Mesenteric fat pad (tissue), 1 donor: ENCODE results near the gene KNL1. TPM values are rescaled to one million over a fixed set of nuclear protein-coding genes. Genes with fewer than 3 reads are reported as not detected.
"Not testable (repeated sequence)": the region's sequence is repeated elsewhere in the genome, so short reads cannot be mapped to it uniquely, and the experiment has no call there.

ENCODE experiments used
- DNase-seq: peaks from one replicate; pipeline ENCODE4 v3.0.0-alpha.2; 2020; ENCODE audit warnings: low spot score
- total RNA-seq: library from RNA; stranded (reverse); fragmentation: NEBNext Ultra II Directional; extraction: Animal tissue kit (Norgen Biotek cat#: 25700); gene quantifications from one replicate; pipeline ENCODE4 v1.2.1, GENCODE V29; 2021
- donor health status: DM: yes; HTN: yes; CAD: no.

KNL1 gene
- total RNA-seq, 1 donor from 2014 or later, result 0.35 TPM

DNA sequence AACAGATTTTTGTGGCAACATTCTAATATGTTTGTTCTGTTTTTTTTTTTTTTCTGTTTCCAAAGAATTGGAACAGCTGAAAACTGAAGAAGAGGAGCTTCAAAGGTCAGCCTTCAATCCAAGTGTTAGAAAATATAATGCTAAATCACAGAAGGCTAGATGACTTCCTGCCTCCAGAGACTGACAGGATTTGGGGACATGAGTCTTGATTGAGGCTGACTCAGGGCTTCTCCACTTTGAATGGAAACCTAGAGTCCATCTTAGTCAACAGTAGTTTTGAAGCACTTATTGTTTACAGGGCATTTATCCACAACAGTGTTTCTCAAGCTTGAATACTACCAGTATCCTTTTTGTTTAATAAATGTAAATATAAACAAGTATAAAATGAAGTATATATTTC lies 56.4 kb downstream of the KNL1 start:
- DNase-seq, result no peak

GRCh38 chr15:40660686-40661085 lies 66.6 kb downstream of the KNL1 start:
- DNase-seq, result no peak

GRCh38 chr15:40664909-40665308 lies 70.9 kb downstream of the KNL1 start:
- no peak for DNase-seq

GRCh38 chr15:40676290-40676689 lies 82.2 kb downstream of the KNL1 start:
- DNase-seq, result not testable (repeated sequence)

GRCh38 chr15:40676906-40677305 lies 82.9 kb downstream of the KNL1 start:
- DNase-seq, result not testable (repeated sequence)

DNA sequence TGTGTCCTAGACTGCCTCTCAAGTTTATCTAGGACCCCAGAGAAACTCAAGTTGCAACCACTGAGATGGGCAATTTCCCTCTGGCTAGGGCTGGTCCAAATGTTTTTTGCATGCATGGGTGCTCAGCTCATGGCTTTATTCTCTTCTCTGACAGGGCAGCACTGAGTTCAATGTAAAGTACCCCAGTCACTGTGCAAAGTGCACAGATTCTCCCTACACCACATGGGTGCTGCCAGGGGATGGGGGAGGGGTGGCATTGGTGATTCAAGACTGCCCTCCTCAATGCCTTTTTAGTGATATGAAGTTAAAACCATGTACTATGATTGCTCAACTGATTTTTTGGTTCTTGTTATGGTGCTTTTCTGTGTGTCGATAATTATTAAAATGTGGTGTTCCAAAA lies 86.1 kb downstream of the KNL1 start:
- DNase-seq, result no peak

DNA sequence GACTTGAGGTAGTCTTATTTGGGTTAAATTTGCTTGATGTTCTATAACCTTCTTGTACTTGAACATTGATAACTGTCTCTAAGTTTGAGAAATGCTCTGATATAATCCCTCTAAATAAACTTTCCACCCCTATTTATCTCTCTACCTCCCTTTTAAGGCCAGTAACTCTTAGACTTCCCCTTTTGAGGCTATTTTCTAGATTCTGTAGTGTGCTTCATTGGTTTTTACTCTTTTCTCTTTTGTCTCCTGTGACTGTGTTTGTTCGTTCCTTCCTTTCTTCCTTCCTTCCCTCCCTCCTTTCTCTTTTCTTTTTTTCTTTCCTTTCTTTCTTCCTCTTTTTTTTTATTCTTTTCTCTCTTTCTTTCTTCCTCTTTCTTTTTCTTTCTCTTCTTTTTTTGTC lies 86.9 kb downstream of the KNL1 start:
- not testable (repeated sequence) for DNase-seq

GRCh38 chr15:40684381-40684780 lies 90.3 kb downstream of the KNL1 start:
- no peak for DNase-seq

- no peak for DNase-seq
These were observed 91.3 kb downstream of the KNL1 start for GRCh38 chr15:40685376-40685775.

GRCh38 chr15:40688932-40689799 lies 95.1 kb downstream of the KNL1 start:
- DNase-seq, result no peak

DNA sequence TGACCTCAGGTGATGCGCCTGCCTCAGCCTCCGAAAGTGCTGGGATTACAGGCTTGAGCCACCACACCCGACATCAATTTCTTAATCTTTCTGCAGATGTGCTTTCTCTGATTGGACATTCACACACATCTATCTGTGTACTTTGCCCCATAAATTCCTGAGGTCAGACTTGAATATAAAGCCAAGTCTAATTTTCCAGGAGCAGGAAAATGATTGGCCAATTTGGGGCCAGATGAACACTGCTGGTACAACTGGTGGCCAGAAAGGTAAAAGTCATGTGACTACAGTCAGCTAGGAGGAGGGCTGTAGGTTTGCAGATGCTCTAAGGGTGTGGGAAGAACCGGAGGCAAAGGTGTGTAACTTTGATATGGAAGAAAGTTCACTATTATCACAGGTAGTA lies 97.7 kb downstream of the KNL1 start:
- no peak for DNase-seq

- no peak for DNase-seq
These were observed 100.0 kb downstream of the KNL1 start for GRCh38 chr15:40693904-40694687.

- peak; percentile 97 for DNase-seq
These were observed 100.8 kb downstream of the KNL1 start, which contains the start of gene RAD51 for GRCh38 chr15:40694688-40695468. TSS of gene RAD51 (plus strand) at chr15:40695174. CDS start at chr15:40698759, 3,585 bp downstream.

- no peak for DNase-seq
These were observed 101.4 kb downstream of the KNL1 start for GRCh38 chr15:40695469-40695890.

DNA sequence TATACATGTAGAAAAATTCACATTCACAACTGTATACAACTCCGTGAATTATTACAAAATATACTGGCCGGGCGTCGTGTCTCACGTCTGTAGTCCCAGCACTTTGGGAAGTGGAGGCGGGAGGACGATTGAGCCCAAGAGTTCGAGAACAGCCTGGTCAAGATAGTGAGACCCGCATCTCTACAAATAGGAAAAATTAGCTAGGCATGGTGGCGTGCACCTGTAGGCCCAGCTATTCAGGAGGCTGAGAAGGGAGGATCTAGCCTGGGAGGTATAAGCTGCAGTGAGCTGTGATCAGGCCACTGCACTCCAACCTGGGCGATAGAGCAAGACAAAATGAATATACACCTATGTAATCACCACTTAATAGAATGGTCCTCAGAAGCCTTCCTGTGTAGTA lies 102.2 kb downstream of the KNL1 start:
- no peak for DNase-seq

DNA sequence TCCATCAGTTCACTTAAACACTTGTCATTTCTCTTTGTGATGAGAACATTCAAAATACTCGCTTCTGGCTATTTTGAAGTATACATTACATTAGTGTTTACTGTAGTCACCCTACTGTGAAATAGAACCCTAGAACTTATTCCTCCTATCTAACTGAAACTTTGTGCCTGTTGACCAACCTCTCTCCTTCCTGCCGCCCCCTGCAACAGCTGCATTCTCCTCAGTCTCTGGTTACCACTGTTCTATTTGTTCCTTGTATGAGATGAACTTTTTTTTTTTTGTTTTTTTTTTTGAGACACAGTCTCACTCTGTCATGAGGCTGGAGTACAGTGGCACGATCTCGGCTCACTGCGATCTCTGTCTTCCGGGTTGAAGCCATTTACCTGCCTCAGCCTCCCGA lies 103.9 kb downstream of the KNL1 start:
- no peak for DNase-seq

DNA sequence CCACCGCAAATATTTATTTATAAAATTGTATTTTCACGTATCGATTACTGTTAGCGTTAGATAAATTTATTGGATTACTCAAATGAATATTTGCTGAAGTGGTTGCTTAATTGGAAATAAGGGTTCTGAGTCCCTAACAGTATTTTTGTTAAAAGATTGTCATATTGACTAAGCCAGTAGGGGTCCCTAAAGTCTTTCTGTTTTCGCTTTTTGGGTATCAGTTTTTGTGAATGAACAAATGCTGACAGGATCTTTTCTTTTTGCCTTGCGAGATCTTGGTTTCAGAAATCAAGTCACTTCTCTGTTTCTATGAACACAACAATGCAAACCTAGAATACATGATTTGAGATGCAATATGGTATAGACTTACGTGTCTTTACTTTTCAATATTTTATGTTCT lies 108.0 kb downstream of the KNL1 start:
- DNase-seq, result no peak

DNA sequence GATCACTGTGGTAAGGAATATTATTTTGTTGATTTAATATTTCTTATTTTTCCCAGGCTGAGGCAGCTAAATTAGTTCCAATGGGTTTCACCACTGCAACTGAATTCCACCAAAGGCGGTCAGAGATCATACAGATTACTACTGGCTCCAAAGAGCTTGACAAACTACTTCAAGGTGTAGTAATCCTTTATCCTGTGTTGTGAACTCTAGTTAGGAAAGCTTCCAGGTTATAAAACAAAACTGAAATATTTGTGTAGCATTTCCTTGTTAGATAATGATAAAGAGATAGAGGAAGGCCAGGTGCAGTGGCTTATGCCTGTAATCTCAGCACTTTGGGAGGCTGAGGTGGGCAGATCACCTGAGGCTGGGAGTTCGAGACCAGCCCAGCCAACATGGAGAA lies 112.1 kb downstream of the KNL1 start:
- no peak for DNase-seq
